A673 (cell line): ENCODE measurements around the gene LPP.

Source experiments
- CTCF ChIP-seq: fragments of 300-800, 200-600 bp; sonication (generic); conservative IDR thresholded peaks from 2 replicates; pipeline ENCODE4 v1.5.1; 2017; ENCODE audit warnings: low read depth, mild to moderate bottlenecking, antibody characterized with exemption, low read length, moderate library complexity, mixed read lengths
- EZH2 ChIP-seq: fragments of 200-600 bp; sonication (generic); IDR thresholded peaks from 2 replicates; pipeline ENCODE4 v1.6.1; 2017; ENCODE audit warnings: borderline replicate concordance, low read depth, mild to moderate bottlenecking, mixed read lengths, antibody characterized with exemption, low read length; ENCODE audit not compliant: poor library complexity, severe bottlenecking

DNA sequence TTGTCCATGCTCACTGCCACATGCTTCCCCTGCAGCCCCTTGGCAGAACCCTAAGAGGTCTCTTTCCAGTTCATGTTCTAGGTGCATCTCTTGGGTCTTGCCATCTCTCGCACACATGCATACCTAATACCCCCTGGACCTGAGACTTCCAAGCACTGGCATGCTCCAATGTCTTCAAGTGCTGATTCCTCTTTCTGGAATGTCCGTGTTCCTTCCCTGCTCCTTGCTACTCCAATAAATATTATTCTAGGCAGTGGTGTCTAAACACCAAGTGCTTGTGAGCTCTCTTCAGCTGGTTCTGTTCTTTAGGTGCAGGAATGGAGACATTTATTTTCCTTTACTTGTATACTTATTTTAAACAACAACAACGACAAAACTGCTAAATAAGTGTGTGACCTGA, 370.1 kb downstream of the LPP start:
- TF ChIP-seq CTCF, result no peak
- no peak for TF ChIP-seq EZH2
